Muscle of back (tissue), 11 donors: ENCODE measurements around the gene PTPRD. TPM values are rescaled to one million over a fixed set of nuclear protein-coding genes. Genes with fewer than 3 reads are reported as not detected.

Experiments
- DNase-seq, 3 donors: peaks; one replicate each; pipeline versions ENCODE4 v3.0.0 to v3.0.0-alpha.2; 2013
- polyA plus RNA-seq, 10 donors: library from polyadenylated mRNA; unstranded; fragments of 120-200 nt; gene quantifications; one replicate each; pipeline ENCODE4 v1.2.1, GENCODE V29; 2013; ENCODE audit not compliant: insufficient read length in 10 of 10

Gene PTPRD
- polyA plus RNA-seq, 10 donors, result 51.8 to 95.1 (median 75.6) TPM

GRCh38 chr9:8599937-8600336 lies 2012.9 kb downstream of the PTPRD start:
- no peak for DNase-seq

DNA sequence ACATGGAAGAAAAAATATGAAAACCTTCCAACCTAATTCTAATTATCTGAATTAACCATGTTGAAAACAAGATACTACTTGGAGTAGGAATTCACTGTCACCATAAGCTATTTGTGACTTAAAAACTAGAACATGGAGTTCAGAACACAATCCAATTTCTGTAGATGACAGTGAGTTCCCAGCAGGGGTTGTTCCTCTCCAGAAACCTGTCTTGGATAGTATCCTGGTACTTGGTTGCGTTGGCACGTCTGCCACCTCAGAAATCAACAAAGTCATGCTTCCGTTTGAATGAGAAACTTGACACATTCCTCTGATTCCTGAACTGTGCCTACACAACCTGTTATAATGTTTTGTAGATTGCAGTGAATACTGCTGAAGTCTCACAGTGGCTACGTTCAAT lies 2023.3 kb downstream of the PTPRD start:
- no peak for DNase-seq

DNA sequence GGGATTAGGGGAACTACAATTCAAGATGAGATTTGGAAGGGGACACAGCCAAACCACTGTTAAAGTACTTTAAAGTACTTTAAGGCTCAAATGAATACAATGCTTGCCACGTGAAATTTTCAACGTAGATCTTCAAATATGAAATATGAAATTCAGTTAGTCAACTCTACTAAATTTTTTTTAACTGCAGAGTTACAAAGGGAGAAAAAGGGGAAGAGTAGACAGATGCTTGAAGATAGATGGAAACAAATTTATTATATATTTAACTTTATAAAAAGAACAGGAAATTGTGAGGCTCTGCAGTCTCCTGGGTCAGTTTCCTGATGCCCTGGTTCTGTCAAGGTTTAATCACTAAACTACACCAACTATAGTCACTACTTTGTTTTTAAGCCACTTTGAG lies 2027.8 kb downstream of the PTPRD start:
- DNase-seq, result no peak

GRCh38 chr9:8579661-8580060 lies 2033.1 kb downstream of the PTPRD start:
- no peak for DNase-seq

GRCh38 chr9:8576741-8577140 lies 2036.1 kb downstream of the PTPRD start:
- DNase-seq, result no peak

DNA sequence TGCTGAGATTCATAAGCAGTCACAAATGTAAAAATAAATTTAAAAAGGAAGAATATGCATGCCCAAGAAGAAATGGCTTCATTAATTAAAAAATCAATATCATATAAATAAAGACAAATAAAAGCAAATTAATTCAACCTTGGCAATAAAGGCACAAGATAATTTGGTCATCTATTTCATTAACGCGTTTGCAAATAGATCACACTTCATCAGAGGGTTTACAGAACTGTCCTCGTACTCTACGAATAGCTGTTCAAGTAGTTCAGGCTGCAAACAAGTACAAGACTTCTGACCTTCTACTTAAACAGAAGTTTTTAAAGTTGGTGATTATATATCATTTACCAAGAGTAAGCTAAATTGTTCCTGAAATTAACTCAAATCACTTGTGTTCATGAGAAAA lies 2038.0 kb downstream of the PTPRD start:
- DNase-seq, result no peak

DNA sequence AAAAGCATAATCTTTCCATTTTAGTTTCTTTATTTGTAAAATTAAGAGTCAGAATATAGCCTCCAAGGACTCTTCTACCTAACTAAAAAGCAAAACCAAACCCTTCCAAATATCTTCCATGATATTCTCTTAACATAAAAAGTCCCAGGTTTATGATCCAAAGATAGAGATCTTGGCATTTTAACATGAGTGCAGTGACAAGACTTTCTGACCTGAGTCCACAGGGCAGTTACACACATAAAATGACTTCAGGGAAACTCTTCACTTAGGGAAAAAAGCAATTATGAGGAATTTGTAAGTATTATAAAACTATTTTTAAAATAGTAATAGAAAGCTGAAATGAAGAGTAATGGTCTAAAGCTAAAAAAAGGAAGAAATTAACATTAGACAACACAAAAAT lies 2040.6 kb downstream of the PTPRD start:
- DNase-seq, result no peak

GRCh38 chr9:8571643-8572042 lies 2041.2 kb downstream of the PTPRD start:
- no peak for DNase-seq

DNA sequence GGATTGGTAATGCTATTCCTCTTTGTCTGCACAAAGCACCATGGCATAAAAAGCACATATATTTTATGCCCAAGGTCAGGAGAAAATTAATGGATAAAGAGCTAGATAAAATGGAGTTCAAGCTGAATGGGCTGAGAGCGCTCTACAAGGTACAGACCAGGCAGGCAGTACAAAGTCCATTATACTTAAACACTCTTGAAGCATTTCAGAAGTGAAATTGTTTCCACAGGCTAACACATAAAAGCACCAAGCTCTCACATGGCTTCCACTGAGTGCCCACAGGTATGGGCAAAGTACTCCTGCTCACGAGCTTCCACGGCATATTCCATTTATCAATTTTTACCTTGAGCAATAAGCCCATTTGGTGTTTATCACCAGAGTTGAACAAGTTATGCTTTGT lies 2042.0 kb downstream of the PTPRD start:
- no peak for DNase-seq

DNA sequence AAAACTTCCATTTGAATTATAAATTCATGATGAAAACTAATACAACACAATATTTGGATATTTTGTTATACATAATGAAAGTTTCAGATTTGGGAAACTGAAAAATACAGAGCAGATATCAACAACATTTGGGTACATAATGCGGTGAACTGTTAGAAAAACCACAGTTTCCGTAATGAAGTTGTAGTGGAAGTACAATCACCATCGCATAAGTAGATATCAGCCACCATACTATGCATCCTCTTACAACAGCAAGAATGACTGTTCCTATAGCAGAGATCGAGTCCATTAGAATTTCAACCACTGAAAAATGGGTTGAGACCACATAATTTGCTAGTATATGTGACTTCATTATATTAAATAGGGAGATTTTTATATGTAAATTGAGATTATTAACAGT lies 2043.0 kb downstream of the PTPRD start:
- no peak for DNase-seq

GRCh38 chr9:8567963-8568579 lies 2044.7 kb downstream of the PTPRD start:
- DNase-seq, result no peak

DNA sequence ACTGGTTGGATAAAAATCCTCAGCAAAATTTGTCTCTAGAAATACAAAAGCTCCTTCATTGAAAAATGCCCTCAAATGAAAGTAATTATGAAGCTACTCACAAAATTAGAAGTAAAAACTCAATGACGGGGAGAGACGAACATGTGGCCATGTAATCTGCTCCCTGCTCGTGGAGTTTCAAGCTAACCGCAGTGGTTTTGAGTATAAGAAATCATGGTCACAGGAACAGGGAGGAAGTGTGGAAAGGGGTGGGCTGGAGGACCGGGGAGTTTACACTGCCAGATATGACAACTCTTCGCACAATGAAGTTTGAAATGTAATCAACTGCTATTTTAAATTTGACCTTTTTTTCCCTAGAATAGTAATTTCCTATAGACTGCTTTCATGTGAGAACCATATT lies 2047.8 kb downstream of the PTPRD start:
- no peak for DNase-seq

DNA sequence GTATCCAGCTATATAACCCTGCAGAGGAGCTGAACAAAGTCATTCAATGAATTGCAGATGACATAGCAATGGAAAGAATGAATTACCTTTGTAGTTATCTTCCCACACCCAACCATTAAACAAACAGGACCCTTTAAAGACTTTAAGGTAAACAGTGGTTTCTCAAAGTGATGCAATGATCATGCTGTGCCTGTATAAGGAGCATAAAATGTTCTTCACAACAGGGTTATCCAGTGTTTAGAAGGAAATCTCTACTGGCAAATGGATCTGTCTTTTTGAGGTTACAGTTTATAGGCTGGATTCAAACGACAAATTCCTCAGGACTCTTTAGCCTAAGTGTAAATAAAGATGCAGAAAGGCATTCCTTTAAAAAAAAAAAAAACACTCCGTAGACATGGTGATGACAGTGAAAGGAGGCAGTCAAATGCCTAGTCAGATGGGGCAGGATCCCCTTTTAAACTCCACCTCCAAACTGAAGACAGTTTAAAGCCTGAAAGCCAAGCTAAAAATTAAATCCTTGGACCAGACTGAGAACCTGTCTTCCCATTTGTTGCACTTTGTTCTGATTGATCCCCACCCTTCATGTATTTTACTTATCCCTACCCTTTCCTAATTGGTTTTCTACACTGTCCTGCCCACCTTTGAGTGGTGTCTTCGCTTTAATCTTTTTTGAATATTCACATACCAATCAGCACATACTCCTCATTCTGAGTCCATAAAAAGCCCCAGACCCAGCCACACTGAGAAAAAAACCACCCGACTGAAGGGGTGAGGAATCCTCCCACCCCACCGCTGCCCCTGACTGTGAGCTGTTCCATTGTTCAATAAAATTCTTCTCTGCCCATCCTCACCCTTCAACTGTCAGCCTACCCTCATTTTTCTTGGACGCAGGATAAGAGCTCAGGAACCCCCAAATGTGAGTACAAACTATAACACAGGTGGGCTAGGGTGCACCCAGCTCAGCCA lies 2052.0 kb downstream of the PTPRD start:
- DNase-seq, result no peak

DNA sequence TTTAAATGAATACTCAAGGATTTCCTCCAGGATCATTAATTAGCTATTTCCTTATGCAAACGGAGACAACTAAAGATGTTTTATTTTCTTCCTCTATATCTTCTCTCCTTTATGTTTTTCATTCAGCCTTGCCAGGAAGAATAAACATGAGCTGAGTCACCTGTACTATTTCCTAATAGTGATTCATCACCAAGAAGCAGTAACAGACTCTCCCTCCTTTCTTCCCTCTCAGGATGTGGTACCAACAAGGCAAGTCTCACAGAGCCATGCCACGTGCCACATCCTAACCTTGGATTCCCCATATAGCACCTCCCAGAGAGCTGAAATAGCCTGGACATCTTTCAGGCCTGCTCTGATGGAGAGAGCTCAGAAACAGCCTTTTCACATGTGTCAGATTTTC lies 2054.6 kb downstream of the PTPRD start:
- DNase-seq, result no peak

GRCh38 chr9:8555762-8556500 lies 2056.9 kb downstream of the PTPRD start:
- peak; percentile 79 to 95 (median 88) for DNase-seq

DNA sequence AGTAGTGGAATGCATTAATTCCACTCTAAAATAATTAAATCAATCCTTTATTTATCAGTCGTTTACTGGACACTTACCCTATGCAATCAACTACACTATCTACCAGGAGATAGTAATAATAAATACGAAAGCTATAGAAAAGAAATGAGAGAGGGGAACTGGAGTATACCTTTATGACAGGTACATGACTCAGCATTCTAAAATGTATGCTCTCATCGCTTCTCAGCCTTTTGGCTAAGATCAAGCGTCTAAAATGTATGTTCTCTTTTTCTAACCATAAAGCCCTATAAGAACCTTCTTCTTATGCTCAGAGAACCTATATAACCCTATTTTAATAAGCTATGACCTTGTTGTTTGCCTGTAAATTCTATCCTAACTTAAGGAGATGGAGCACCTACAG lies 2059.4 kb downstream of the PTPRD start:
- DNase-seq, result no peak

DNA sequence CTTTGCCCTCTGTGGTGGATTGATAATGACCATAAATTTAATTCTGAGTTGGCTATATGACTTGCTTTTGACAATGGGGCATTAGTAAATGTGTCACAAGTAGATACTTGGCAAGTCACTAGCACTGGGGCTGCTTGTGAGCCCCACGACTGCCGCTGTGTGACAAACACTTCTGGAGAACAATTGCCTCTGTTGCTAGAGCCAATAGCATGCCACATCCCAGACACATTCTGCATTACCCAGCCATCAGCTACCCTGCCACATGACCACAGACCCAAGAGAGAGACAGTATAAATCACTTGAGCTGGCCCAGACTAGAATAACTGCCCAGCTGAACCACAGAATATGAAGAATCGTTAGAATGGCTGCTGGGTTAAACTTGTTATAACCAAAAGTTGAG lies 2060.1 kb downstream of the PTPRD start:
- no peak for DNase-seq

- no peak for DNase-seq
Measured at GRCh38 chr9:8549214-8549613, 2063.6 kb downstream of the PTPRD start.

GRCh38 chr9:8543219-8543618 lies 2069.6 kb downstream of the PTPRD start:
- DNase-seq, result no peak

DNA sequence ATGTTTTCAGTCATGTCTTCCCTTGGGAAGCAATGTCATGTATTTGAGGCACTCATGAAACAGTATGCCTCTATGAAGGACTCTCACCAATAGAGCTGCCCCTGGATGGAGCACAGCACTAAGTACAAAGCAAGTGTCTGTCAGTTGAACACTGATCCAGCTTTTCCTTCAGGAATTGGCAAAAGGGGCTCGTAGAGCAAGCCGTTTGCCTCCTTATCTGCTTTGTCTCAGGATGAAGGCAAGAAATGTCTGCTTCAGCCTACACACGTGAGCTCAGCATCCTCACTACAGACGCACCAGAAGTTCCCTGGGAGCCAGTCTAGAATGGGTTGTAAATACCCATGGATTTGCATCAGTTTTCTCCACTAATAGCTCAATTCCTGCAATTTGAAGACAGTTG lies 2070.3 kb downstream of the PTPRD start:
- DNase-seq, result no peak

GRCh38 chr9:8539681-8540197 lies 2073.1 kb downstream of the PTPRD start:
- no peak for DNase-seq

- DNase-seq, result no peak
Measured at GRCh38 chr9:8536845-8537244, 2076.0 kb downstream of the PTPRD start.
